ENCODE results near the gene OTUB2. TPM values are rescaled to one million over a fixed set of nuclear protein-coding genes. Genes with fewer than 3 reads are reported as not detected.

The OTUB2 gene
- total RNA-seq, 2 experiments from 2014 or later, result not detected

DNA sequence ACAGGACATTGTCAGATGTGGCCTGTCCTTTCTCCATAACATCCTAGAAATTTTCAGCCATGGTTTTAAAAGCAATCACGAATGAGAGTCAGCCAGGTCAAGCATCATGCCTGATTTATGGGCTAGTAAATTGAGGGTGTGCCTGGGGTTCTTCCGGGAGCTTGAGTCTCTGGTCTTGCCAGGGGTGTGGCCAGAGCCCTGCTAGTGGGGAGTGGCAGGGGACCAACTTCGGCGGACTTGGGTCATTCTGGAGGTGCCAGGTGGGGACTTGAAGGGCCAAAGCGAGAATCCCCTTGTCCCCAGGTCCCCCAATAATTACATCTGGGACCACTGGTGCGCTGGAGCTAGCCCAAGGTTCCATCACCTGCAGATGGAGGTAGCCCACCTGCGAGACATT lies 5.7 kb downstream of the OTUB2 start:
- H3K27me3 Mint-ChIP-seq, result no peaks in the 10 kb centered on the region
- no peaks in the 10 kb centered on the region for H3K9me3 Mint-ChIP-seq
- H3K4me3 ChIP-seq (ENCODE audit: low read length), result no peak overlapping the region
- no peaks in the 10 kb centered on the region for H3K36me3 Mint-ChIP-seq (ENCODE audit: low read depth)
- no peak overlapping the region for H3K27ac ChIP-seq (ENCODE audit: low read depth in 1 of 2, low read length in 2 of 2)
- no peak overlapping the region for H3K4me3 Mint-ChIP-seq
- no peaks in the 10 kb centered on the region for H3K9me3 ChIP-seq (ENCODE audit: control insufficient read depth in 1 of 2, insufficient read depth in 1 of 2, low read length in 2 of 2)
- intact Hi-C loops (cut with DNase I, micrococcal nuclease), result no loop called here
- DNase-seq (no peak), ATAC-seq (ENCODE audit: poor library complexity) (no peak)
- H3K4me1 ChIP-seq (ENCODE audit: insufficient read depth, low read length), result peaks cover 28% of the 10 kb centered on the region
- CTCF ChIA-PET, result no interaction called here
- POLR2A ChIA-PET, result no interaction called here
- H3K27me3 ChIP-seq (ENCODE audit: control insufficient read depth in 1 of 2, insufficient read depth in 2 of 2, low read length in 2 of 2), result no peaks in the 10 kb centered on the region
- H3K36me3 ChIP-seq (ENCODE audit: insufficient read depth, low read length), result no peaks in the 10 kb centered on the region
- no peak overlapping the region for H3K27ac Mint-ChIP-seq
- H3K4me1 Mint-ChIP-seq (ENCODE audit: low read depth), result peaks cover 11% of the 10 kb centered on the region
- TF ChIP-seq, protein P1, sequence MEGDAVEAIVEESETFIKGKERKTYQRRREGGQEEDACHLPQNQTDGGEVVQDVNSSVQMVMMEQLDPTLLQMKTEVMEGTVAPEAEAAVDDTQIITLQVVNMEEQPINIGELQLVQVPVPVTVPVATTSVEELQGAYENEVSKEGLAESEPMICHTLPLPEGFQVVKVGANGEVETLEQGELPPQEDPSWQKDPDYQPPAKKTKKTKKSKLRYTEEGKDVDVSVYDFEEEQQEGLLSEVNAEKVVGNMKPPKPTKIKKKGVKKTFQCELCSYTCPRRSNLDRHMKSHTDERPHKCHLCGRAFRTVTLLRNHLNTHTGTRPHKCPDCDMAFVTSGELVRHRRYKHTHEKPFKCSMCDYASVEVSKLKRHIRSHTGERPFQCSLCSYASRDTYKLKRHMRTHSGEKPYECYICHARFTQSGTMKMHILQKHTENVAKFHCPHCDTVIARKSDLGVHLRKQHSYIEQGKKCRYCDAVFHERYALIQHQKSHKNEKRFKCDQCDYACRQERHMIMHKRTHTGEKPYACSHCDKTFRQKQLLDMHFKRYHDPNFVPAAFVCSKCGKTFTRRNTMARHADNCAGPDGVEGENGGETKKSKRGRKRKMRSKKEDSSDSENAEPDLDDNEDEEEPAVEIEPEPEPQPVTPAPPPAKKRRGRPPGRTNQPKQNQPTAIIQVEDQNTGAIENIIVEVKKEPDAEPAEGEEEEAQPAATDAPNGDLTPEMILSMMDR (IDR thresholded peaks at IDR 0.05), result no peak

DNA sequence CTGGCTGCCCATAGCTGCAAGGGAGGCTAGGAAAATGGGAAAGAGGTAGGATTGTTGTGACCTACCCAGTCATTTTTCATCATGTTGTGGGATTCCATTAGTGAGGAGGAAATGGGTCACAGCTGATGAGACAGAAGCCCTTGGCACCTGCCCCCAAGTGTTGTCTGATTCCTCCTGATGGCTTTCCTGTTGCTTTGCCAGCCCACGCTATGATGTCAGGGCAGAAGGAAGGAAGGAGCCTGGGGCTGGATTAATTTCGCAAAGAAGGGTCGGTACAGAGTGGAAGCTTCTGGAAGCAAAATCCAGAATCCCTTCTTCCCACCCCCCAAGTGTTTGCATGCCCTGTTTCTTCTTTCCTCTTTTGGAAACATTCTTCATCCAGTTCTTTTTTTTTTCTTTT lies 8.7 kb downstream of the OTUB2 start:
- no peak overlapping the region for H3K4me3 ChIP-seq (ENCODE audit: low read length)
- Mint-ChIP-seq H3K9me3 (no peaks in the 10 kb centered on the region), H3K27me3 (no peaks in the 10 kb centered on the region), H3K36me3 (ENCODE audit: low read depth) (no peaks in the 10 kb centered on the region), H3K4me1 (ENCODE audit: low read depth) (peaks cover 4% of the 10 kb centered on the region), H3K27ac (no peak overlapping the region), H3K4me3 (no peak overlapping the region)
- TF ChIP-seq, protein P1 (IDR thresholded peaks at IDR 0.05), result no peak
- no peaks in the 10 kb centered on the region for H3K27me3 ChIP-seq (ENCODE audit: control insufficient read depth in 1 of 2, insufficient read depth in 2 of 2, low read length in 2 of 2)
- ChIA-PET POLR2A (interaction anchor here (2.0 kb wide), 1 partner anchor 9 kb away, joined by 6 read pairs; the partner anchor contains the start of gene OTUB2), CTCF (interaction anchor here (1.2 to 2.3 kb wide), 2 partner anchors 97 to 146 kb away, joined by 4 to 15 read pairs; no protein-coding TSS in a partner anchor)
- no peaks in the 10 kb centered on the region for H3K9me3 ChIP-seq (ENCODE audit: control insufficient read depth in 1 of 2, insufficient read depth in 1 of 2, low read length in 2 of 2)
- H3K27ac ChIP-seq (ENCODE audit: low read depth in 1 of 2, low read length in 2 of 2), result no peak overlapping the region
- ATAC-seq (ENCODE audit: poor library complexity) (no peak), DNase-seq (no peak)
- no peaks in the 10 kb centered on the region for H3K36me3 ChIP-seq (ENCODE audit: insufficient read depth, low read length)
- peaks cover 4% of the 10 kb centered on the region for H3K4me1 ChIP-seq (ENCODE audit: insufficient read depth, low read length)
- intact Hi-C loops (cut with DNase I, micrococcal nuclease), result loop anchor here in 1 of 2 experiments (5.0 kb wide), 1 partner anchor 452 kb away; no protein-coding TSS in a partner anchor

DNA sequence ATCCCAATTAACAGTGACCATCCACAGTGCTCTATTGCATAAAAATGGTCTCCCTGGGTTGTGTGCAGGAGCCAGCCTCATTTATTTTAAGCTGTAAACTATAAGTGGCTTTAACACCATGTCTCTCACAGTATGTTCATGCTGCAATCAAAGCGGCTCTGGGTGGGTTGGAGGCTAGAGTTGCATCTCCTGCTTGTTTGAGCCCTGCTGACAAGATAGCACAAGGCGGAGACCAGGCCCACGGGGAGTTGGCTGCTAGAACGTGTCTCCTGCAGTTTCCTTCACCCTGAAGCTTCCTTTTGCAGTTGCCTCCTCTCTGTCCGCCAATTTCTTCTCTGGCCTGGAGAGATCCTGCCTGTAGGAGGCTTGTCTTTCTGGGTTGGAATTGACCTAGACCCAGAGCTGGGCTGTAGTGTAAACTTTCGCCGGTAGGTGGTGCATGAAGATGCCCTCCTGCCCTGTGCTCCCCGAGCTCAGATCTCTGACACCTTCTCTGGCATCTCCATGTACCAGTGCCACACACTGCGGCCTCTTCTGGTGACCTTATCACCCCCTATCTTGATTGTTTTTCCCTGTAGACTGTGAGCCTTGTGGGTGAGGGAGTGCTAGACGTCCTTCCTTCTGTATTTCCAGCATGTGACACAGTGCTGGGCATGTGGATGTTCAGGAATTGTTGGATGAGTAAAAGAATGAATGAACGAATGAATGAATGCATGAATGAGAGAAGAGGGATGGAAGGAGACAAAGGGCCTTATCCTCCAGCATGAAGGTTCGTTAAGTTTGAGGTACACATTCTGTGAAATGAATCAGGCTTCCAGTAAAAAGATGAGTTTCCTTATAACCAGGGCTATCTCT lies 10.4 kb downstream of the OTUB2 start:
- H3K27ac Mint-ChIP-seq, result no peak overlapping the region
- peak; percentile 97 for ATAC-seq (ENCODE audit: poor library complexity)
- no peaks in the 10 kb centered on the region for H3K36me3 Mint-ChIP-seq (ENCODE audit: low read depth)

More for the DNA sequence above, 10.4 kb downstream of the OTUB2 start:
- H3K9me3 ChIP-seq (ENCODE audit: control insufficient read depth in 1 of 2, insufficient read depth in 1 of 2, low read length in 2 of 2), result no peaks in the 10 kb centered on the region
- no peak overlapping the region for H3K27ac ChIP-seq (ENCODE audit: low read depth in 1 of 2, low read length in 2 of 2)
- ChIA-PET POLR2A (interaction anchor here (0.6 to 1.5 kb wide), 9 partner anchors 9 to 154 kb away, joined by 3 to 7 read pairs (median 4); partner anchors contain the start of genes DDX24, IFI27L1 and PPP4R4), CTCF (interaction anchor here (0.7 to 2.3 kb wide), 18 partner anchors 8 to 450 kb away, joined by 3 to 29 read pairs (median 4); partner anchors contain the start of genes DDX24, IFI27L1 and OTUB2)
- peak; percentile 60 to 86 (median 70) for DNase-seq
- no peaks in the 10 kb centered on the region for H3K9me3 Mint-ChIP-seq
- no peaks in the 10 kb centered on the region for H3K27me3 ChIP-seq (ENCODE audit: control insufficient read depth in 1 of 2, insufficient read depth in 2 of 2, low read length in 2 of 2)
- H3K4me3 ChIP-seq (ENCODE audit: low read length), result no peak overlapping the region
- no peak overlapping the region for H3K4me3 Mint-ChIP-seq
- no peaks in the 10 kb centered on the region for H3K27me3 Mint-ChIP-seq
- H3K36me3 ChIP-seq (ENCODE audit: insufficient read depth, low read length), result no peaks in the 10 kb centered on the region
- peaks cover 4% of the 10 kb centered on the region for H3K4me1 Mint-ChIP-seq (ENCODE audit: low read depth)
- TF ChIP-seq, protein P1 (IDR thresholded peaks at IDR 0.05), result peak; percentile 86
- H3K4me1 ChIP-seq (ENCODE audit: insufficient read depth, low read length), result peaks cover 4% of the 10 kb centered on the region
- intact Hi-C loops (cut with DNase I, micrococcal nuclease), result loop anchor here (1.0 to 5.0 kb wide), 4 partner anchors 100 to 451 kb away; no protein-coding TSS in a partner anchor
